ENCODE data around the gene CENPU. TPM values are rescaled to one million over a fixed set of nuclear protein-coding genes. Genes with fewer than 3 reads are reported as not detected.

Gene CENPU
- total RNA-seq, 1 experiment from 2014 or later = 124 TPM

- Mint-ChIP-seq H3K4me3 (no peak overlapping the region), H3K27me3 (ENCODE audit: low read depth) (no peaks in the 10 kb centered on the region), H3K4me1 (no peaks in the 10 kb centered on the region), H3K27ac (peak overlapping the region in 2 of 3 experiments; percentile 20 to 41; a peak in 2 of 7 replicates), H3K9me3 (no peaks in the 10 kb centered on the region), H3K36me3 (ENCODE audit: insufficient read depth in 1 of 3, low read depth in 3 of 3) (peaks cover 50 to 88% (median 86%) of the 10 kb centered on the region in 3 experiments; a peak in 6 of 7 replicates)
- no peak for DNase-seq
- Histone ChIP-seq H2BK15ac (ENCODE audit: low read depth, low read length) (no peak overlapping the region), H4K8ac (replicated peaks; ENCODE audit: insufficient read length, low read depth, low read length) (no peak overlapping the region), H2BK12ac (ENCODE audit: insufficient read length, low read depth, low read length) (no peak overlapping the region), H3K9ac (ENCODE audit: extremely low read depth, insufficient read length, low read length) (no peak overlapping the region), H3K4ac (ENCODE audit: low read depth, low read length) (no peak overlapping the region), H3T11ph (ENCODE audit: low read length) (no peak overlapping the region), H2AFZ (ENCODE audit: low read length) (no peak overlapping the region), H4K20me1 (ENCODE audit: control insufficient read depth, insufficient read depth, insufficient read length) (no peaks in the 10 kb centered on the region), H3K4me1 (ENCODE audit: insufficient read depth, low read length) (no peaks in the 10 kb centered on the region), H4K5ac (ENCODE audit: insufficient read length, low read depth, low read length) (no peak overlapping the region), H3K27me3 (ENCODE audit: insufficient read depth, low read length) (no peaks in the 10 kb centered on the region), H3K9me3 (ENCODE audit: control insufficient read depth, low read depth, low read length) (no peaks in the 10 kb centered on the region), H2BK120ac (ENCODE audit: low read depth, low read length, poor library complexity, severe bottlenecking) (no peak overlapping the region), H3K27ac (ENCODE audit: insufficient read length, low read depth, low read length) (no peak overlapping the region), H3K23ac (ENCODE audit: insufficient read length, low read depth, low read length) (no peak overlapping the region), H3K4me2 (ENCODE audit: insufficient read depth, insufficient read length, low read length) (no peak overlapping the region), H2AK5ac (ENCODE audit: insufficient read length, low read length) (no peak overlapping the region), H3K18ac (ENCODE audit: insufficient read length, low read depth, low read length) (no peak overlapping the region), H3K79me2 (ENCODE audit: insufficient read depth, low read length) (no peaks in the 10 kb centered on the region), H3K79me1 (ENCODE audit: insufficient read depth, low read depth, low read length, poor library complexity, severe bottlenecking) (no peaks in the 10 kb centered on the region), H3K14ac (ENCODE audit: insufficient read depth, low read length) (no peak overlapping the region), H2BK5ac (ENCODE audit: insufficient read length, low read length) (no peak overlapping the region), H2BK20ac (ENCODE audit: low read depth, low read length, poor library complexity, severe bottlenecking) (no peak overlapping the region), H4K91ac (ENCODE audit: insufficient read length, low read depth, low read length) (no peak overlapping the region), H3K23me2 (ENCODE audit: insufficient read length, low read depth, low read length, poor library complexity, severe bottlenecking) (no peaks in the 10 kb centered on the region), H3K56ac (ENCODE audit: insufficient read length, low read depth, low read length) (no peak overlapping the region)
- no CpG with 5 or more reads among the region's 5 CpGs for WGBS (ENCODE audit: extremely low coverage, insufficient read length, low lambda C conversion rate)
- no peak for TF ChIP-seq CTCF (conservative IDR thresholded peaks at IDR 0.05)
Measured at GRCh38 chr4:184705692-184706091, 28.2 kb downstream of the CENPU start.

Measured in H9 (cell line).